Lower leg skin (tissue), 3 donors: ENCODE results near the gene BRD4.

ENCODE experiments used
- CTCF ChIP-seq, 3 donors: fragments of 450-650 bp; IDR thresholded peaks; one replicate each; pipeline ENCODE4 v1.5.1; 2016; ENCODE audit warnings: antibody characterized with exemption in 3 of 3, mild to moderate bottlenecking in 3 of 3, moderate library complexity in 2 of 3
- POLR2A ChIP-seq, 2 donors: fragments of 450-650 bp; IDR thresholded peaks; one replicate each; pipeline ENCODE4 v1.6.1; 2016 to 2017; ENCODE audit warnings: antibody characterized with exemption in 2 of 2, mild to moderate bottlenecking in 1 of 2, moderate library complexity in 1 of 2

- TF ChIP-seq CTCF (IDR thresholded peaks at IDR 0.05) = no peak
- TF ChIP-seq POLR2A (IDR thresholded peaks at IDR 0.05) = no peak
Measured at GRCh38 chr19:15199661-15200552, 132.4 kb downstream of the BRD4 start.
